H9 (cell line): ENCODE results near the gene RPP25. TPM values are rescaled to one million over a fixed set of nuclear protein-coding genes. Genes with fewer than 3 reads are reported as not detected.

ENCODE experiments used
- DNase-seq: peaks from one replicate; pipeline ENCODE4 v3.0.0-alpha.2; 2017
- H2AFZ ChIP-seq: one replicate; pipeline ENCODE4 v1.6.1; 2013; ENCODE audit warnings: mild to moderate bottlenecking, low read length, control low read depth, moderate library complexity
- H2AK5ac ChIP-seq: 2 replicates; pipeline ENCODE4 v1.6.1; 2013; ENCODE audit warnings: low read length, control low read depth, mixed read lengths; ENCODE audit not compliant: insufficient read length
- H2BK120ac ChIP-seq: one replicate; pipeline ENCODE4 v1.6.1; 2013; ENCODE audit warnings: low read depth, mild to moderate bottlenecking, low read length, control low read depth, inconsistent platforms; ENCODE audit not compliant: poor library complexity, severe bottlenecking
- H2BK12ac ChIP-seq: 2 replicates; pipeline ENCODE4 v1.6.1; 2013; ENCODE audit warnings: low read length, control low read depth, mixed read lengths, low read depth; ENCODE audit not compliant: insufficient read length
- H2BK15ac ChIP-seq: 2 replicates; pipeline ENCODE4 v1.6.1; 2013; ENCODE audit warnings: low read depth, low read length, control low read depth
- H2BK20ac ChIP-seq: one replicate; pipeline ENCODE4 v1.6.1; 2013; ENCODE audit warnings: low read depth, mild to moderate bottlenecking, low read length, control low read depth, inconsistent platforms; ENCODE audit not compliant: poor library complexity, severe bottlenecking
- H2BK5ac ChIP-seq: 2 replicates; pipeline ENCODE4 v1.6.1; 2013; ENCODE audit warnings: low read length, control low read depth, mixed read lengths; ENCODE audit not compliant: insufficient read length
- H3K14ac ChIP-seq: 2 replicates; pipeline ENCODE4 v1.6.1; 2013; ENCODE audit warnings: low read length, control low read depth; ENCODE audit not compliant: insufficient read depth
- H3K18ac ChIP-seq: 2 replicates; pipeline ENCODE4 v1.6.1; 2013; ENCODE audit warnings: low read depth, mild to moderate bottlenecking, mixed read lengths, low read length, control low read depth; ENCODE audit not compliant: insufficient read length
- H3K23ac ChIP-seq: 2 replicates; pipeline ENCODE4 v1.6.1; 2013; ENCODE audit warnings: low read length, control low read depth, mixed read lengths, low read depth; ENCODE audit not compliant: insufficient read length
- H3K23me2 ChIP-seq: 2 replicates; pipeline ENCODE4 v1.6.1; 2013; ENCODE audit warnings: low read depth, mild to moderate bottlenecking, mixed read lengths, low read length, control low read depth; ENCODE audit not compliant: insufficient read length, poor library complexity, severe bottlenecking
- H3K27ac ChIP-seq: 2 replicates; pipeline ENCODE4 v1.5.1; 2013; ENCODE audit warnings: low read length, control low read depth, mixed read lengths, low read depth; ENCODE audit not compliant: insufficient read length
- H3K27me3 ChIP-seq: 2 replicates; pipeline ENCODE4 v1.6.1; 2013; ENCODE audit warnings: low read length, control low read depth, inconsistent platforms; ENCODE audit not compliant: insufficient read depth
- H3K4ac ChIP-seq: 2 replicates; pipeline ENCODE4 v1.6.1; 2013; ENCODE audit warnings: low read depth, mild to moderate bottlenecking, control low read depth, inconsistent platforms, low read length, moderate library complexity
- H3K4me1 ChIP-seq: 2 replicates; pipeline ENCODE4 v1.6.1; 2013; ENCODE audit warnings: low read length, control low read depth, inconsistent platforms; ENCODE audit not compliant: insufficient read depth
- H3K4me2 ChIP-seq: 2 replicates; pipeline ENCODE4 v1.6.1; 2013; ENCODE audit warnings: low read length, control low read depth, mixed read lengths; ENCODE audit not compliant: insufficient read length, insufficient read depth
- H3K56ac ChIP-seq: 2 replicates; pipeline ENCODE4 v1.6.1; 2013; ENCODE audit warnings: low read depth, mild to moderate bottlenecking, mixed read lengths, low read length, control low read depth; ENCODE audit not compliant: insufficient read length
- H3K79me1 ChIP-seq: 2 replicates; pipeline ENCODE4 v1.6.1; 2013; ENCODE audit warnings: low read depth, mild to moderate bottlenecking, moderate library complexity, low read length, control low read depth, inconsistent platforms; ENCODE audit not compliant: insufficient read depth, poor library complexity, severe bottlenecking
- H3K79me2 ChIP-seq: 2 replicates; pipeline ENCODE4 v1.6.1; 2013; ENCODE audit warnings: low read length, control low read depth, inconsistent platforms; ENCODE audit not compliant: insufficient read depth
- H3K9ac ChIP-seq: 2 replicates; pipeline ENCODE4 v1.6.1; 2013; ENCODE audit warnings: low read length, control low read depth, mixed read lengths; ENCODE audit not compliant: insufficient read length; ENCODE audit errors: extremely low read depth
- H3K9me3 ChIP-seq: one replicate; pipeline ENCODE4 v1.6.1; 2013; ENCODE audit warnings: low read depth, low read length, inconsistent platforms; ENCODE audit not compliant: control insufficient read depth
- H3T11ph ChIP-seq: one replicate; pipeline ENCODE4 v1.6.1; 2013; ENCODE audit warnings: mild to moderate bottlenecking, low read length, control low read depth, inconsistent platforms
- H4K20me1 ChIP-seq: one replicate; pipeline ENCODE4 v1.6.1; 2013; ENCODE audit not compliant: control insufficient read depth, insufficient read length, insufficient read depth
- H4K5ac ChIP-seq: 2 replicates; pipeline ENCODE4 v1.6.1; 2013; ENCODE audit warnings: low read depth, mild to moderate bottlenecking, mixed read lengths, low read length, control low read depth; ENCODE audit not compliant: insufficient read length
- H4K8ac ChIP-seq: replicated peaks from 2 replicates; pipeline ENCODE4 v1.6.1; 2013; ENCODE audit warnings: low read length, control low read depth, mixed read lengths, low read depth; ENCODE audit not compliant: insufficient read length
- H4K91ac ChIP-seq: 2 replicates; pipeline ENCODE4 v1.6.1; 2013; ENCODE audit warnings: low read depth, mild to moderate bottlenecking, moderate library complexity, mixed read lengths, low read length, control low read depth; ENCODE audit not compliant: insufficient read length
- H3K27ac Mint-ChIP-seq, 3 experiments: 2 replicates in 2 of 3; 3 replicates in 1 of 3; pipeline ENCODE4 v1.8.0; 2020 to 2021; ENCODE audit warnings: mixed read lengths in 3 of 3, mild to moderate bottlenecking in 1 of 3, moderate library complexity in 1 of 3
- H3K27me3 Mint-ChIP-seq: 2 replicates; pipeline ENCODE4 v1.8.0; 2021; ENCODE audit warnings: low read depth, mild to moderate bottlenecking, moderate library complexity, mixed read lengths
- H3K36me3 Mint-ChIP-seq, 3 experiments: 2 replicates in 2 of 3; 3 replicates in 1 of 3; pipeline ENCODE4 v1.8.0; 2020 to 2021; ENCODE audit warnings: low read depth in 3 of 3, mixed read lengths in 3 of 3; ENCODE audit not compliant: insufficient read depth in 1 of 3
- H3K4me1 Mint-ChIP-seq, 2 experiments: 2 replicates each; pipeline ENCODE4 v1.8.0; 2020; ENCODE audit warnings: mixed read lengths in 2 of 2
- H3K4me3 Mint-ChIP-seq, 2 experiments: 2 replicates in 1 of 2; 3 replicates in 1 of 2; pipeline ENCODE4 v1.8.0; 2020 to 2021; ENCODE audit warnings: mild to moderate bottlenecking in 2 of 2, mixed read lengths in 2 of 2, moderate library complexity in 1 of 2
- H3K9me3 Mint-ChIP-seq, 2 experiments: 2 replicates in 1 of 2; 3 replicates in 1 of 2; pipeline ENCODE4 v1.8.0; 2020; ENCODE audit warnings: mild to moderate bottlenecking in 2 of 2, mixed read lengths in 2 of 2, moderate library complexity in 1 of 2
- WGBS: extraction: QIAGEN DNeasy Blood & Tissue Kit; methylation state at CpG from one replicate; pipeline ENCODE4 v1.1.7; 2013; ENCODE audit warnings: missing lambda C conversion rate, low lambda C conversion rate, mixed read lengths; ENCODE audit not compliant: insufficient read length; ENCODE audit errors: extremely low coverage; 5-methylcytosine and 5-hydroxymethylcytosine counted together
- total RNA-seq: library from RNA; stranded (reverse); gene quantifications from 2 replicates; pipeline ENCODE4 v1.2.1, GENCODE V29; 2021
- TF ChIP-seq, protein P1 (sequence below): fragments of 200-600 bp; sonication (generic); conservative IDR thresholded peaks from 3 replicates; pipeline ENCODE4 v1.8.0; 2021; ENCODE audit warnings: antibody characterized with exemption, mild to moderate bottlenecking

RPP25 gene
- total RNA-seq, 1 experiment from 2014 or later: 12.6 TPM

GRCh38 chr15:74951006-74951405, 5.6 kb downstream of the RPP25 start:
- DNase-seq: no peak
- no peak overlapping the region for H2BK12ac ChIP-seq
- no peak overlapping the region for H2BK20ac ChIP-seq
- H4K8ac ChIP-seq: no peak overlapping the region
- Mint-ChIP-seq H3K27me3 (peaks cover 21% of the 10 kb centered on the region), H3K27ac (peak overlapping the region in 1 of 3 experiments; percentile 23; a peak in 1 of 7 replicates), H3K4me3 (0 out of 5 replicates have a peak overlapping the region, but pooled peaks of 1 of the 2 experiments have one; percentile 0), H3K9me3 (no peaks in the 10 kb centered on the region), H3K4me1 (peaks cover 27 to 30% of the 10 kb centered on the region in 2 experiments), H3K36me3 (peaks cover 0 to 2% (median 0%) of the 10 kb centered on the region in 3 experiments; a peak in 2 of 7 replicates)
- peaks cover 3% of the 10 kb centered on the region; the same call in 1 of the 2 replicates for H3K79me2 ChIP-seq
- no peaks in the 10 kb centered on the region; the same call in 1 of the 2 replicates for H3K4me1 ChIP-seq
- H3K9me3 ChIP-seq: no peaks in the 10 kb centered on the region
- no peak overlapping the region for H2BK120ac ChIP-seq
- TF ChIP-seq, protein P1, sequence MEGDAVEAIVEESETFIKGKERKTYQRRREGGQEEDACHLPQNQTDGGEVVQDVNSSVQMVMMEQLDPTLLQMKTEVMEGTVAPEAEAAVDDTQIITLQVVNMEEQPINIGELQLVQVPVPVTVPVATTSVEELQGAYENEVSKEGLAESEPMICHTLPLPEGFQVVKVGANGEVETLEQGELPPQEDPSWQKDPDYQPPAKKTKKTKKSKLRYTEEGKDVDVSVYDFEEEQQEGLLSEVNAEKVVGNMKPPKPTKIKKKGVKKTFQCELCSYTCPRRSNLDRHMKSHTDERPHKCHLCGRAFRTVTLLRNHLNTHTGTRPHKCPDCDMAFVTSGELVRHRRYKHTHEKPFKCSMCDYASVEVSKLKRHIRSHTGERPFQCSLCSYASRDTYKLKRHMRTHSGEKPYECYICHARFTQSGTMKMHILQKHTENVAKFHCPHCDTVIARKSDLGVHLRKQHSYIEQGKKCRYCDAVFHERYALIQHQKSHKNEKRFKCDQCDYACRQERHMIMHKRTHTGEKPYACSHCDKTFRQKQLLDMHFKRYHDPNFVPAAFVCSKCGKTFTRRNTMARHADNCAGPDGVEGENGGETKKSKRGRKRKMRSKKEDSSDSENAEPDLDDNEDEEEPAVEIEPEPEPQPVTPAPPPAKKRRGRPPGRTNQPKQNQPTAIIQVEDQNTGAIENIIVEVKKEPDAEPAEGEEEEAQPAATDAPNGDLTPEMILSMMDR: no peak
- H2AK5ac ChIP-seq: no peak overlapping the region
- no peaks in the 10 kb centered on the region for H4K20me1 ChIP-seq
- H4K5ac ChIP-seq: no peak overlapping the region
- no peak overlapping the region for H3K23ac ChIP-seq
- no CpG with 5 or more reads among the region's 3 CpGs for WGBS
- H3T11ph ChIP-seq: no peak overlapping the region
- no peak overlapping the region for H3K14ac ChIP-seq
- H3K4me2 ChIP-seq: no peak overlapping the region
- no peaks in the 10 kb centered on the region for H3K79me1 ChIP-seq
- no peak overlapping the region for H3K4ac ChIP-seq
- H2BK15ac ChIP-seq: no peak overlapping the region
- no peak overlapping the region for H2AFZ ChIP-seq
- peaks cover 3% of the 10 kb centered on the region; the same call in 1 of the 2 replicates for H3K27me3 ChIP-seq
- H3K56ac ChIP-seq: no peak overlapping the region
- no peak overlapping the region for H2BK5ac ChIP-seq
- H4K91ac ChIP-seq: no peak overlapping the region
- H3K27ac ChIP-seq: no peak overlapping the region
- no peak overlapping the region for H3K18ac ChIP-seq
- peaks cover 8% of the 10 kb centered on the region for H3K23me2 ChIP-seq
- H3K9ac ChIP-seq: no peak overlapping the region
